OCI-LY1 (cell line): ENCODE measurements around the gene C2orf42.
"Not testable (repeated sequence)": the region's sequence is repeated elsewhere in the genome, so short reads cannot be mapped to it uniquely, and the experiment has no call there.

Source experiments
- H2AFZ ChIP-seq: fragments of 200-600 bp; sonication (generic), shearing (Covaris generic); 2 replicates; pipeline ENCODE4 v1.6.0; 2014; ENCODE audit warnings: antibody characterized with exemption, mild to moderate bottlenecking, low read length
- H3F3A ChIP-seq: fragments of 200-600 bp; sonication (generic), shearing (Covaris generic); 2 replicates; pipeline ENCODE4 v1.6.0; 2014; ENCODE audit warnings: mild to moderate bottlenecking, antibody characterized with exemption, low read length, moderate library complexity; ENCODE audit not compliant: insufficient read depth
- H3K27ac ChIP-seq: fragments of 200-600 bp; sonication (generic); 2 replicates; pipeline ENCODE4 v1.5.1; 2014; ENCODE audit warnings: low read length, mixed run types, mild to moderate bottlenecking, low read depth; ENCODE audit not compliant: poor library complexity, severe bottlenecking
- H3K27me3 ChIP-seq: fragments of 200-600 bp; sonication (generic); 2 replicates; pipeline ENCODE4 v1.6.0; 2014; ENCODE audit warnings: antibody characterized with exemption, mild to moderate bottlenecking, low read length, moderate library complexity; ENCODE audit not compliant: insufficient read depth
- H3K36me3 ChIP-seq: fragments of 200-600 bp; sonication (generic); 2 replicates; pipeline ENCODE4 v1.6.1; 2014; ENCODE audit warnings: mild to moderate bottlenecking, antibody characterized with exemption, low read length, moderate library complexity, mixed read lengths; ENCODE audit not compliant: insufficient read depth
- H3K4me1 ChIP-seq: fragments of 200-600 bp; sonication (generic); 2 replicates; pipeline ENCODE4 v1.5.1; 2014; ENCODE audit warnings: mild to moderate bottlenecking, low read length, moderate library complexity; ENCODE audit not compliant: insufficient read depth, severe bottlenecking
- H3K4me2 ChIP-seq: fragments of 200-600 bp; sonication (generic), shearing (Covaris generic); 2 replicates; pipeline ENCODE4 v1.6.1; 2014; ENCODE audit warnings: low read length
- H3K4me3 ChIP-seq: fragments of 200-600 bp; sonication (generic); 2 replicates; pipeline ENCODE4 v1.5.1; 2014; ENCODE audit warnings: low read length, low read depth, mild to moderate bottlenecking, mixed read lengths; ENCODE audit not compliant: poor library complexity, severe bottlenecking
- H3K79me2 ChIP-seq: fragments of 200-600 bp; shearing (Covaris generic); 2 replicates; pipeline ENCODE4 v1.6.1; 2016; ENCODE audit warnings: mixed run types, low read length, mixed read lengths; ENCODE audit not compliant: insufficient read depth
- H3K9ac ChIP-seq: fragments of 200-600 bp; sonication (generic), shearing (Covaris generic); 2 replicates; pipeline ENCODE4 v1.6.1; 2014; ENCODE audit warnings: mild to moderate bottlenecking, low read length, mixed read lengths
- H3K9me2 ChIP-seq: fragments of 200-600 bp; sonication (generic), shearing (Covaris generic); 2 replicates; pipeline ENCODE4 v1.6.1; 2014; ENCODE audit warnings: low read depth, mild to moderate bottlenecking, low read length, mixed read lengths
- H3K9me3 ChIP-seq: fragments of 200-600 bp; shearing (Covaris generic); 2 replicates; pipeline ENCODE4 v1.6.1; 2014; ENCODE audit warnings: low read length, mixed read lengths
- H4K20me1 ChIP-seq: fragments of 200-600 bp; sonication (generic), shearing (Covaris generic); 2 replicates; pipeline ENCODE4 v1.6.0; 2016; ENCODE audit warnings: mild to moderate bottlenecking, low read length; ENCODE audit not compliant: insufficient read depth
- CTCF ChIP-seq: fragments of 200-600 bp; sonication (generic), shearing (Covaris generic); IDR thresholded peaks from 2 replicates; pipeline ENCODE4 v1.5.1; 2017; ENCODE audit warnings: mild to moderate bottlenecking, antibody characterized with exemption, low read length, moderate library complexity, mixed read lengths
- EZH2 ChIP-seq: fragments of 200-600 bp; sonication (generic), shearing (Covaris generic); IDR thresholded peaks from 2 replicates; pipeline ENCODE4 v1.8.0; 2017; ENCODE audit warnings: borderline replicate concordance, mixed run types, mild to moderate bottlenecking, antibody characterized with exemption, low read length, moderate library complexity, mixed read lengths

The C2orf42 gene

DNA sequence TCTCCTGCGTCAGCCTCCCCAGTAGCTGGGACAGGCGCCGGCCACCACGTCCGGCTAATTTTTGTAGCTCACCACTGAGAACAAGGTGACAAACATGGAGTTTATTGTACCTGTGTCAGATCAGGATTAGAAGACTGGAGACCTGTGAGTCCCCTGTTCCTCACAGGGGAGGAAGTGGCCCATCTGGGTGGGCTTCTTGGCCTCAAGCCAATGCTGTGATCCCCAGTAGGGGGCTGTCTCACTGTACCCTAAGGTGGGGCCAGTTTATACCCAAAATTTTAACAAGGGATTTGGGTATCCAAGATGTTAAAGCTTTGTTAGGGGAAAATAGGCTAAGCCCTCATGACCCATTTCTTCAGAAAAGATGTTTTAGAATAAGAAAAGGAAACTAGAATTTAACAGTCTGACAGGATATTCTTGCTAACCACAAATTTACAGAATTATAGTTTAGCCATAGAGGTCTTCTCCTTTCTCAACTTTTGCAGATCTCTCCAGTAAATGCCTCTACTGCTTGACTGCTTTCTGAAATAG, 87.2 kb downstream of the C2orf42 start:
- H3F3A ChIP-seq: 0 out of 2 replicates have a peak, but pooled peaks cover 9% of the 10 kb centered on the region
- H3K4me1 ChIP-seq: peaks cover 47% of the 10 kb centered on the region
- peak overlapping the region; percentile 63 for H3K4me2 ChIP-seq
- H3K79me2 ChIP-seq: no peaks in the 10 kb centered on the region
- TF ChIP-seq EZH2 (no peak), CTCF (peak; percentile 30; the same call in 1 of the 2 replicates)
- H4K20me1 ChIP-seq: no peaks in the 10 kb centered on the region
- H3K27me3 ChIP-seq: no peaks in the 10 kb centered on the region
- H3K9me3 ChIP-seq: no peaks in the 10 kb centered on the region
- H3K9me2 ChIP-seq: no peaks in the 10 kb centered on the region
- H3K9ac ChIP-seq: peak overlapping the region; percentile 64
- H3K27ac ChIP-seq: peak overlapping the region; percentile 93
- peak overlapping the region; percentile 80 for H2AFZ ChIP-seq
- H3K36me3 ChIP-seq: no peaks in the 10 kb centered on the region
- peak overlapping the region; percentile 44 for H3K4me3 ChIP-seq

- not testable (repeated sequence) for H2AFZ ChIP-seq, H3K9ac ChIP-seq
Observed at GRCh38 chr2:70102323-70102905, 88.4 kb downstream of the C2orf42 start.

GRCh38 chr2:70101686-70102085, 89.1 kb downstream of the C2orf42 start:
- H3K4me2 ChIP-seq, H3K27ac ChIP-seq, H3K27me3 ChIP-seq, H3F3A ChIP-seq, H3K79me2 ChIP-seq, H4K20me1 ChIP-seq, H3K36me3 ChIP-seq, H3K9me3 ChIP-seq, H3K9me2 ChIP-seq, H2AFZ ChIP-seq, H3K4me3 ChIP-seq, H3K9ac ChIP-seq: not testable (repeated sequence)
- H3K4me1 ChIP-seq: peaks cover 28% of the 10 kb centered on the region

More at GRCh38 chr2:70102323-70102905, 88.4 kb downstream of the C2orf42 start:
- H3K9me2 ChIP-seq, H4K20me1 ChIP-seq, H3K4me3 ChIP-seq, H3K36me3 ChIP-seq, H3K79me2 ChIP-seq, H3F3A ChIP-seq, H3K4me2 ChIP-seq, H3K27me3 ChIP-seq, H3K9me3 ChIP-seq: not testable (repeated sequence)
- Histone ChIP-seq H3K4me1 (peaks cover 36% of the 10 kb centered on the region), H3K27ac (peak overlapping the region; percentile 93)

DNA sequence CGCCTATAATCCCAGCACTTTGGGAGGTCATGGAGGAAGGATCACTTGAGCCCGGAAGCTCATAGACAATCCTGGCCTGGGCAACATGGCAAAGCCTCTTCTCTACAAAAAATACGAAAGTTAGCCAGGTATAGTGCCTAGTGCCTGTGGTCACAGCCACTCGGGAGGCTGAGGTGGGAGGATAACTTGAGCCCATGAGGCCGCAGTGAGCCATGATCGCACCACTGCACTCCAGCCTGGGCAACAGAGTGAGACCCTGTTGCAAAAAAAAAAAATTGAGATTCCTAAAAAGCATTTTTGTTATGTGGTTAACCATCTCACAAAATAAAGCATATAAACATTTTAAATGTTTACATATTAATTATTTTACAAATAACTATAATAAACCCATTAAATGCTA, 89.6 kb downstream of the C2orf42 start:
- Histone ChIP-seq H3K4me1 (peaks cover 26% of the 10 kb centered on the region), H3F3A (0 out of 2 replicates have a peak, but pooled peaks cover 10% of the 10 kb centered on the region), H4K20me1 (no peaks in the 10 kb centered on the region), H3K9ac (no peak overlapping the region), H3K9me3 (no peaks in the 10 kb centered on the region), H2AFZ (no peak overlapping the region), H3K9me2 (no peaks in the 10 kb centered on the region), H3K36me3 (no peaks in the 10 kb centered on the region), H3K4me3 (no peak overlapping the region), H3K79me2 (no peaks in the 10 kb centered on the region), H3K4me2 (no peak overlapping the region), H3K27ac (no peak overlapping the region), H3K27me3 (no peaks in the 10 kb centered on the region)
- TF ChIP-seq CTCF (no peak), EZH2 (no peak)
